Measurements from ENCODE around the gene TRAPPC11. TPM values are rescaled to one million over a fixed set of nuclear protein-coding genes. Genes with fewer than 3 reads are reported as not detected.
A peak's percentile ranks its signal among the peaks of the same experiment; 100 is the strongest.

TRAPPC11 gene
- total and polyA plus RNA-seq, 2 of the 13 experiments (the other 11 are each of a cell fraction or from before 2014, with no cell fraction given) = 18.0 to 23.2 TPM

DNA sequence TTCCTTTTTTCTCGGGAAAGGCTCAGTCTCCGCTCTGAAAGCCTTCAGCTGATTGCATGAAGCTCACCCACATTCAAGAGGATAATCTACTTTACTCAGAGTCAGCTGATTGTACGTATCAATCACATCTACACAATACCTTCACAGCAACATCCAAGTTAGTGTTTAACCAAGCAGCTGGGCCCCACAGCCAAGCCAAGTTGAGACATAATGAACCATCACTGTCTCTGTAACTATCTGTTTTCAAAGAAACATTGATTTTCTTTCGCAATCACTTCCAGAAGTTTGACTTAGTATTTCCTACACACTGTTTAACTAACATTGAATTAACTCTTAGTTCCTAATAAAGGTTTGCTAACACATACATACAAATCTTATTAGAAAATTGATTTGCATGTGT, 40.4 kb upstream of the TRAPPC11 start (continued):
- TF ChIP-seq REST (IDR thresholded peaks at IDR 0.05; ENCODE audit: borderline replicate concordance in 1 of 2, low read depth in 1 of 2, low read length in 2 of 2) (no peak), ELF4 (CRISPR knock-in tag; IDR thresholded peaks at IDR 0.05; ENCODE audit: borderline replicate concordance) (peak; percentile 48; the same call in 1 of the 2 replicates), ZNF564 (CRISPR knock-in tag; IDR thresholded peaks at IDR 0.05) (no peak), EEA1 (CRISPR knock-in tag; IDR thresholded peaks at IDR 0.05; ENCODE audit: borderline replicate concordance) (no peak), TAF1 (CRISPR knock-in tag; IDR thresholded peaks at IDR 0.05) (no peak), ARNT (IDR thresholded peaks at IDR 0.05) (no peak), FLYWCH1 (CRISPR knock-in tag; IDR thresholded peaks at IDR 0.05) (no peak), ZNF770 (CRISPR knock-in tag; IDR thresholded peaks at IDR 0.05) (no peak), ZNF670 (CRISPR knock-in tag; IDR thresholded peaks at IDR 0.05; ENCODE audit: borderline replicate concordance) (no peak; the same call in 1 of the 2 replicates), SNAI1 (CRISPR knock-in tag; IDR thresholded peaks at IDR 0.05; ENCODE audit: borderline replicate concordance) (no peak), ZFP36L1 (CRISPR knock-in tag; IDR thresholded peaks at IDR 0.05) (0 out of 2 replicates have a peak, but pooled peaks have one; percentile 11), ZFP62 (CRISPR knock-in tag; IDR thresholded peaks at IDR 0.05) (no peak), RAD21 (CRISPR knock-in tag; IDR thresholded peaks at IDR 0.05) (no peak), THAP11 (CRISPR knock-in tag; IDR thresholded peaks at IDR 0.05) (peak; percentile 65; the same call in 1 of the 2 replicates), KAT8 (CRISPR knock-in tag; IDR thresholded peaks at IDR 0.05) (peak; percentile 67; the same call in 1 of the 2 replicates)
- TF ChIP-seq, protein P1, sequence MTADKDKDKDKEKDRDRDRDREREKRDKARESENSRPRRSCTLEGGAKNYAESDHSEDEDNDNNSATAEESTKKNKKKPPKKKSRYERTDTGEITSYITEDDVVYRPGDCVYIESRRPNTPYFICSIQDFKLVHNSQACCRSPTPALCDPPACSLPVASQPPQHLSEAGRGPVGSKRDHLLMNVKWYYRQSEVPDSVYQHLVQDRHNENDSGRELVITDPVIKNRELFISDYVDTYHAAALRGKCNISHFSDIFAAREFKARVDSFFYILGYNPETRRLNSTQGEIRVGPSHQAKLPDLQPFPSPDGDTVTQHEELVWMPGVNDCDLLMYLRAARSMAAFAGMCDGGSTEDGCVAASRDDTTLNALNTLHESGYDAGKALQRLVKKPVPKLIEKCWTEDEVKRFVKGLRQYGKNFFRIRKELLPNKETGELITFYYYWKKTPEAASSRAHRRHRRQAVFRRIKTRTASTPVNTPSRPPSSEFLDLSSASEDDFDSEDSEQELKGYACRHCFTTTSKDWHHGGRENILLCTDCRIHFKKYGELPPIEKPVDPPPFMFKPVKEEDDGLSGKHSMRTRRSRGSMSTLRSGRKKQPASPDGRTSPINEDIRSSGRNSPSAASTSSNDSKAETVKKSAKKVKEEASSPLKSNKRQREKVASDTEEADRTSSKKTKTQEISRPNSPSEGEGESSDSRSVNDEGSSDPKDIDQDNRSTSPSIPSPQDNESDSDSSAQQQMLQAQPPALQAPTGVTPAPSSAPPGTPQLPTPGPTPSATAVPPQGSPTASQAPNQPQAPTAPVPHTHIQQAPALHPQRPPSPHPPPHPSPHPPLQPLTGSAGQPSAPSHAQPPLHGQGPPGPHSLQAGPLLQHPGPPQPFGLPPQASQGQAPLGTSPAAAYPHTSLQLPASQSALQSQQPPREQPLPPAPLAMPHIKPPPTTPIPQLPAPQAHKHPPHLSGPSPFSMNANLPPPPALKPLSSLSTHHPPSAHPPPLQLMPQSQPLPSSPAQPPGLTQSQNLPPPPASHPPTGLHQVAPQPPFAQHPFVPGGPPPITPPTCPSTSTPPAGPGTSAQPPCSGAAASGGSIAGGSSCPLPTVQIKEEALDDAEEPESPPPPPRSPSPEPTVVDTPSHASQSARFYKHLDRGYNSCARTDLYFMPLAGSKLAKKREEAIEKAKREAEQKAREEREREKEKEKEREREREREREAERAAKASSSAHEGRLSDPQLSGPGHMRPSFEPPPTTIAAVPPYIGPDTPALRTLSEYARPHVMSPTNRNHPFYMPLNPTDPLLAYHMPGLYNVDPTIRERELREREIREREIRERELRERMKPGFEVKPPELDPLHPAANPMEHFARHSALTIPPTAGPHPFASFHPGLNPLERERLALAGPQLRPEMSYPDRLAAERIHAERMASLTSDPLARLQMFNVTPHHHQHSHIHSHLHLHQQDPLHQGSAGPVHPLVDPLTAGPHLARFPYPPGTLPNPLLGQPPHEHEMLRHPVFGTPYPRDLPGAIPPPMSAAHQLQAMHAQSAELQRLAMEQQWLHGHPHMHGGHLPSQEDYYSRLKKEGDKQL (CRISPR knock-in tag; IDR thresholded peaks at IDR 0.05; ENCODE audit: low read depth) = peak; percentile 72
- TF ChIP-seq, protein P2, sequence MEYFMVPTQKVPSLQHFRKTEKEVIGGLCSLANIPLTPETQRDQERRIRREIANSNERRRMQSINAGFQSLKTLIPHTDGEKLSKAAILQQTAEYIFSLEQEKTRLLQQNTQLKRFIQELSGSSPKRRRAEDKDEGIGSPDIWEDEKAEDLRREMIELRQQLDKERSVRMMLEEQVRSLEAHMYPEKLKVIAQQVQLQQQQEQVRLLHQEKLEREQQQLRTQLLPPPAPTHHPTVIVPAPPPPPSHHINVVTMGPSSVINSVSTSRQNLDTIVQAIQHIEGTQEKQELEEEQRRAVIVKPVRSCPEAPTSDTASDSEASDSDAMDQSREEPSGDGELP (IDR thresholded peaks at IDR 0.05; ENCODE audit: borderline replicate concordance, low read depth) = peak; percentile 99
- TF ChIP-seq, protein P3, sequence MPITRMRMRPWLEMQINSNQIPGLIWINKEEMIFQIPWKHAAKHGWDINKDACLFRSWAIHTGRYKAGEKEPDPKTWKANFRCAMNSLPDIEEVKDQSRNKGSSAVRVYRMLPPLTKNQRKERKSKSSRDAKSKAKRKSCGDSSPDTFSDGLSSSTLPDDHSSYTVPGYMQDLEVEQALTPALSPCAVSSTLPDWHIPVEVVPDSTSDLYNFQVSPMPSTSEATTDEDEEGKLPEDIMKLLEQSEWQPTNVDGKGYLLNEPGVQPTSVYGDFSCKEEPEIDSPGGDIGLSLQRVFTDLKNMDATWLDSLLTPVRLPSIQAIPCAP (CRISPR knock-in tag; IDR thresholded peaks at IDR 0.05; ENCODE audit: low read depth) = no peak
